SK-N-SH treated with all-trans-retinoic acid at 6 μM for 48 hours (cell line): ENCODE results near the gene ITGB1.
"Not testable (repeated sequence)": the region's sequence is repeated elsewhere in the genome, so short reads cannot be mapped to it uniquely, and the experiment has no call there.

Experiments used
- ATAC-seq: fragments of 200-7000 bp; cut with Tn5 transposase; 3 replicates; pipeline ENCODE4 v1.9.1; 2020; ENCODE audit warnings: mild to moderate bottlenecking, moderate library complexity
- BACH2 ChIP-seq: fragments of 250-450 bp; sonication (Bioruptor Pico); IDR thresholded peaks from 2 replicates; pipeline ENCODE4 v1.9.0; 2021; ENCODE audit warnings: mild to moderate bottlenecking, borderline replicate concordance
- CREB5 ChIP-seq: fragments of 250-450 bp; sonication (Bioruptor Pico); IDR thresholded peaks from 2 replicates; pipeline ENCODE4 v1.5.1; 2020; ENCODE audit warnings: low read depth, mild to moderate bottlenecking, moderate library complexity
- ESRRG ChIP-seq: fragments of 250-450 bp; sonication (Bioruptor Pico); IDR thresholded peaks from 2 replicates; pipeline ENCODE4 v1.6.1; 2021; ENCODE audit warnings: mild to moderate bottlenecking
- GLIS3 ChIP-seq: fragments of 250-450 bp; sonication (Bioruptor Pico); IDR thresholded peaks from 2 replicates; pipeline ENCODE4 v1.5.0; 2020; ENCODE audit warnings: mild to moderate bottlenecking, moderate library complexity
- OSR1 ChIP-seq: fragments of 250-450 bp; sonication (Bioruptor Pico); IDR thresholded peaks from 2 replicates; pipeline ENCODE4 v1.8.0; 2022; ENCODE audit warnings: moderate library complexity, mild to moderate bottlenecking, inconsistent platforms
- PATZ1 ChIP-seq: fragments of 250-450 bp; sonication (Bioruptor Pico); IDR thresholded peaks from 2 replicates; pipeline ENCODE4 v1.8.0; 2020; ENCODE audit warnings: mild to moderate bottlenecking, moderate library complexity, borderline replicate concordance
- PPARA ChIP-seq: fragments of 250-450 bp; sonication (Bioruptor Pico); IDR thresholded peaks from 2 replicates; pipeline ENCODE4 v1.5.0; 2020; ENCODE audit warnings: mild to moderate bottlenecking, borderline replicate concordance
- SNAI2 ChIP-seq: fragments of 250-450 bp; sonication (Bioruptor Pico); IDR thresholded peaks from 2 replicates; pipeline ENCODE4 v1.5.0; 2020; ENCODE audit warnings: mild to moderate bottlenecking, moderate library complexity
- TCF4 ChIP-seq: fragments of 250-450 bp; sonication (Bioruptor Pico); IDR thresholded peaks from 2 replicates; pipeline ENCODE4 v1.8.0; 2021; ENCODE audit warnings: mild to moderate bottlenecking, moderate library complexity, borderline replicate concordance
- TOX ChIP-seq: fragments of 250-450 bp; sonication (Bioruptor Pico); IDR thresholded peaks from 2 replicates; pipeline ENCODE4 v1.8.0; 2021; ENCODE audit warnings: mild to moderate bottlenecking, moderate library complexity, borderline replicate concordance
- TSHZ2 ChIP-seq: fragments of 250-450 bp; sonication (Bioruptor Pico); IDR thresholded peaks from 2 replicates; pipeline ENCODE4 v1.5.0; 2020; ENCODE audit warnings: mild to moderate bottlenecking, moderate library complexity
- ZC3H10 ChIP-seq: fragments of 250-450 bp; sonication (Bioruptor Pico); IDR thresholded peaks from 2 replicates; pipeline ENCODE4 v1.5.1; 2021; ENCODE audit warnings: mild to moderate bottlenecking, moderate library complexity
- ZFP30 ChIP-seq: fragments of 450-650 bp; formaldehyde crosslinking; IDR thresholded peaks from 2 replicates; pipeline ENCODE4 v1.5.0; 2022; ENCODE audit warnings: mild to moderate bottlenecking, moderate library complexity
- ZNF565 ChIP-seq: fragments of 450-650 bp; formaldehyde crosslinking; conservative IDR thresholded peaks from 2 replicates; pipeline ENCODE4 v1.5.0; 2020; ENCODE audit warnings: low read depth, mild to moderate bottlenecking, moderate library complexity
- ZNF70 ChIP-seq: fragments of 450-650 bp; formaldehyde crosslinking; IDR thresholded peaks from 2 replicates; pipeline ENCODE4 v1.5.0; 2020; ENCODE audit warnings: mild to moderate bottlenecking, moderate library complexity
- ZNF8 ChIP-seq: fragments of 450-650 bp; formaldehyde crosslinking; IDR thresholded peaks from 2 replicates; pipeline ENCODE4 v1.5.0; 2020; ENCODE audit warnings: mild to moderate bottlenecking, moderate library complexity

The ITGB1 gene

GRCh38 chr10:32995066-32995622 lies 37.1 kb upstream of the ITGB1 start:
- TF ChIP-seq TCF4 (CRISPR knock-in tag): no peak
- TF ChIP-seq SNAI2: no peak
- no peak for TF ChIP-seq GLIS3
- no peak for TF ChIP-seq ZC3H10 (CRISPR knock-in tag)
- no peak for TF ChIP-seq CREB5 (CRISPR knock-in tag)
- no peak for TF ChIP-seq BACH2 (CRISPR knock-in tag)
- no peak for ATAC-seq

- not testable (repeated sequence) for ATAC-seq
Observed at GRCh38 chr10:32994632-32995031, 36.6 kb upstream of the ITGB1 start.

- not testable (repeated sequence) for ATAC-seq
Observed at GRCh38 chr10:32992310-32992709, 34.3 kb upstream of the ITGB1 start.

GRCh38 chr10:32990811-32991210 lies 32.8 kb upstream of the ITGB1 start:
- no peak for ATAC-seq

GRCh38 chr10:32988604-32989003 lies 30.6 kb upstream of the ITGB1 start:
- TF ChIP-seq TSHZ2 (no peak), TCF4 (CRISPR knock-in tag) (no peak), TOX (CRISPR knock-in tag) (no peak), PPARA (CRISPR knock-in tag) (no peak), ZNF565 (CRISPR knock-in tag) (no peak)
- TF ChIP-seq, all 23 proteins: peak for 0
- no peak for ATAC-seq

More at GRCh38 chr10:32990811-32991210, 32.8 kb upstream of the ITGB1 start:
- TF ChIP-seq GLIS3 (no peak), ESRRG (CRISPR knock-in tag) (no peak), ZFP30 (CRISPR knock-in tag) (no peak), ZNF8 (CRISPR knock-in tag) (no peak), ZNF70 (CRISPR knock-in tag) (no peak), TCF4 (CRISPR knock-in tag) (no peak), PATZ1 (CRISPR knock-in tag) (no peak), BACH2 (CRISPR knock-in tag) (no peak), PPARA (CRISPR knock-in tag) (no peak), ZNF565 (CRISPR knock-in tag) (no peak)
- TF ChIP-seq, all 23 proteins: peak for 0

- ATAC-seq: no peak
- no peak for TF ChIP-seq TSHZ2
- no peak for TF ChIP-seq PATZ1 (CRISPR knock-in tag)
- no peak for TF ChIP-seq BACH2 (CRISPR knock-in tag)
- no peak for TF ChIP-seq TOX (CRISPR knock-in tag)
- TF ChIP-seq ZNF8 (CRISPR knock-in tag): no peak
- no peak for TF ChIP-seq OSR1 (CRISPR knock-in tag)
Observed at GRCh38 chr10:32987172-32987571, 29.1 kb upstream of the ITGB1 start.
